ENCODE measurements around the gene GULP1. TPM values are rescaled to one million over a fixed set of nuclear protein-coding genes. Genes with fewer than 3 reads are reported as not detected.

Gene GULP1
- total RNA-seq, 1 experiment from 2014 or later: 86.8 TPM

- TF ChIP-seq CTCF (IDR thresholded peaks at IDR 0.05; ENCODE audit: unreplicated experiment): no peak
- Mint-ChIP-seq H3K36me3 (ENCODE audit: insufficient read depth, unreplicated experiment) (no peaks in the 10 kb centered on the region), H3K9me3 (ENCODE audit: low read depth, unreplicated experiment) (no peaks in the 10 kb centered on the region), H3K27ac (ENCODE audit: unreplicated experiment) (no peak overlapping the region), H3K27me3 (ENCODE audit: unreplicated experiment) (no peaks in the 10 kb centered on the region), H3K4me1 (ENCODE audit: low read depth, unreplicated experiment) (peaks cover 20% of the 10 kb centered on the region), H3K4me3 (ENCODE audit: low read depth, unreplicated experiment) (no peak overlapping the region)
- no peak for DNase-seq
- CTCF ChIA-PET: interaction anchor here (0.6 kb wide), 1 partner anchor 54 kb away, joined by 4 read pairs; no protein-coding TSS in a partner anchor
- no TSS peak for BruUV-seq (replicated peaks)
- intact Hi-C loops (cut with micrococcal nuclease; ENCODE audit: unreplicated experiment): no loop called here
Observed at GRCh38 chr2:188364033-188364630, 72.5 kb downstream of the GULP1 start.

- Mint-ChIP-seq H3K27me3 (ENCODE audit: unreplicated experiment) (no peaks in the 10 kb centered on the region), H3K4me3 (ENCODE audit: low read depth, unreplicated experiment) (no peak overlapping the region), H3K27ac (ENCODE audit: unreplicated experiment) (no peak overlapping the region), H3K4me1 (ENCODE audit: low read depth, unreplicated experiment) (peaks cover 30% of the 10 kb centered on the region), H3K36me3 (ENCODE audit: insufficient read depth, unreplicated experiment) (no peaks in the 10 kb centered on the region), H3K9me3 (ENCODE audit: low read depth, unreplicated experiment) (no peaks in the 10 kb centered on the region)
- BruUV-seq (replicated peaks): no TSS peak
- CTCF ChIA-PET: no interaction called here
- TF ChIP-seq CTCF (IDR thresholded peaks at IDR 0.05; ENCODE audit: unreplicated experiment): no peak
- no peak for DNase-seq
- intact Hi-C loops (cut with micrococcal nuclease; ENCODE audit: unreplicated experiment): no loop called here
Observed at GRCh38 chr2:188365058-188365641, 73.5 kb downstream of the GULP1 start.

GRCh38 chr2:188367164-188367563, 75.5 kb downstream of the GULP1 start:
- Mint-ChIP-seq H3K36me3 (ENCODE audit: insufficient read depth, unreplicated experiment) (no peaks in the 10 kb centered on the region), H3K27ac (ENCODE audit: unreplicated experiment) (no peak overlapping the region), H3K4me1 (ENCODE audit: low read depth, unreplicated experiment) (peaks cover 30% of the 10 kb centered on the region), H3K9me3 (ENCODE audit: low read depth, unreplicated experiment) (no peaks in the 10 kb centered on the region), H3K4me3 (ENCODE audit: low read depth, unreplicated experiment) (no peak overlapping the region), H3K27me3 (ENCODE audit: unreplicated experiment) (no peaks in the 10 kb centered on the region)
- CTCF ChIA-PET: no interaction called here
- DNase-seq: no peak
- no TSS peak for BruUV-seq (replicated peaks)
- intact Hi-C loops (cut with micrococcal nuclease; ENCODE audit: unreplicated experiment): no loop called here
- no peak for TF ChIP-seq CTCF (IDR thresholded peaks at IDR 0.05; ENCODE audit: unreplicated experiment)

GRCh38 chr2:188369365-188369764, 77.7 kb downstream of the GULP1 start:
- peak; percentile 64 for TF ChIP-seq CTCF (IDR thresholded peaks at IDR 0.05; ENCODE audit: unreplicated experiment)

More at GRCh38 chr2:188369365-188369764, 77.7 kb downstream of the GULP1 start:
- Mint-ChIP-seq H3K27ac (ENCODE audit: unreplicated experiment) (no peak overlapping the region), H3K36me3 (ENCODE audit: insufficient read depth, unreplicated experiment) (no peaks in the 10 kb centered on the region), H3K4me3 (ENCODE audit: low read depth, unreplicated experiment) (no peak overlapping the region), H3K4me1 (ENCODE audit: low read depth, unreplicated experiment) (peaks cover 24% of the 10 kb centered on the region), H3K9me3 (ENCODE audit: low read depth, unreplicated experiment) (no peaks in the 10 kb centered on the region), H3K27me3 (ENCODE audit: unreplicated experiment) (no peaks in the 10 kb centered on the region)
- CTCF ChIA-PET: interaction anchor here (1.2 kb wide), 1 partner anchor 77 kb away, joined by 4 read pairs; the partner anchor contains the start of gene GULP1
- peak; percentile 44 for DNase-seq
- no TSS peak for BruUV-seq (replicated peaks)
- intact Hi-C loops (cut with micrococcal nuclease; ENCODE audit: unreplicated experiment): loop anchor here (2.0 kb wide), 1 partner anchor 79 kb away; the partner anchor contains the start of gene GULP1
